Measurements from ENCODE around the gene DIAPH2.

DNA sequence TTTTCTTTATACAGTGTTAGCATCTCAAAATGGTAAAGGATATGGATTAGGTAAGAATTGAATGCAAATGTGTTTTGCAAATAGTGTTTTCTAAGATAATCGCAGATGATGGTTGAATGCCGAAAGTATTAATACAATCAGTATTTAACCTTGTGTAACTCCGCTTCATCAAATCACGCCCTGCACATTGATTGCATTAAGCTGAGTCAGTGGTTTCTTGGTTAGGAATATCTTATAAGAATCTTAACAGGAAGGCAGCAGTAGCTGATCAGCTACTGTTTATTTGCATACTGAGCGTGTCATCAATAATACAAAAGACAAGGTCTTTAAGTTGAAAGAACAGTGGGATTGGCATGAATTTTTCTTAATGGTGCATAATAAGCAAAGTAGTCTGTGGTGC, 744.5 kb downstream of the DIAPH2 start:
- TF ChIP-seq, protein P1, sequence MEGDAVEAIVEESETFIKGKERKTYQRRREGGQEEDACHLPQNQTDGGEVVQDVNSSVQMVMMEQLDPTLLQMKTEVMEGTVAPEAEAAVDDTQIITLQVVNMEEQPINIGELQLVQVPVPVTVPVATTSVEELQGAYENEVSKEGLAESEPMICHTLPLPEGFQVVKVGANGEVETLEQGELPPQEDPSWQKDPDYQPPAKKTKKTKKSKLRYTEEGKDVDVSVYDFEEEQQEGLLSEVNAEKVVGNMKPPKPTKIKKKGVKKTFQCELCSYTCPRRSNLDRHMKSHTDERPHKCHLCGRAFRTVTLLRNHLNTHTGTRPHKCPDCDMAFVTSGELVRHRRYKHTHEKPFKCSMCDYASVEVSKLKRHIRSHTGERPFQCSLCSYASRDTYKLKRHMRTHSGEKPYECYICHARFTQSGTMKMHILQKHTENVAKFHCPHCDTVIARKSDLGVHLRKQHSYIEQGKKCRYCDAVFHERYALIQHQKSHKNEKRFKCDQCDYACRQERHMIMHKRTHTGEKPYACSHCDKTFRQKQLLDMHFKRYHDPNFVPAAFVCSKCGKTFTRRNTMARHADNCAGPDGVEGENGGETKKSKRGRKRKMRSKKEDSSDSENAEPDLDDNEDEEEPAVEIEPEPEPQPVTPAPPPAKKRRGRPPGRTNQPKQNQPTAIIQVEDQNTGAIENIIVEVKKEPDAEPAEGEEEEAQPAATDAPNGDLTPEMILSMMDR (IDR thresholded peaks at IDR 0.05) = no peak
- no peak for TF ChIP-seq EZH2 (IDR thresholded peaks at IDR 0.05; ENCODE audit: borderline replicate concordance, insufficient read depth, low read depth, low read length, poor library complexity, severe bottlenecking)

Data from B cell (primary cell).